ENCODE data around the gene GUCY1A1.

DNA sequence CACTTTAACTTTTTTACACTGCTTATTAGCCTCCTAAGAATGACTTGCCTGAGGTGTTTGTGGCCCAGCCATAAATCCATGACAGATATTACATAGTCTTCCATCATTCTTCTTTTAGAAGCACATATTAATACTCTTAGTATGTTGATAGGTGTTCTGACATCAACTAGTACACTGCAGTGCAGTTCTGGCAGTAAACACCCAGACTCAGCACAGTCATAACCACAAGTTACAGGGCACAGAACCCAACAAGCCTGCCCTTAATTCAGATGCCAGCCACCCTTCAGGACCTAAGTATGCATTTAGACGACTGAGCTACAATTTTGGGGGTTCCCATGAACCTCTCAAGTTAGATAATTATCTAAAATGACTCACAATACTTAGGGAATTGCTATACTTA, 55.7 kb downstream of the GUCY1A1 start:
- TF ChIP-seq, protein P1, sequence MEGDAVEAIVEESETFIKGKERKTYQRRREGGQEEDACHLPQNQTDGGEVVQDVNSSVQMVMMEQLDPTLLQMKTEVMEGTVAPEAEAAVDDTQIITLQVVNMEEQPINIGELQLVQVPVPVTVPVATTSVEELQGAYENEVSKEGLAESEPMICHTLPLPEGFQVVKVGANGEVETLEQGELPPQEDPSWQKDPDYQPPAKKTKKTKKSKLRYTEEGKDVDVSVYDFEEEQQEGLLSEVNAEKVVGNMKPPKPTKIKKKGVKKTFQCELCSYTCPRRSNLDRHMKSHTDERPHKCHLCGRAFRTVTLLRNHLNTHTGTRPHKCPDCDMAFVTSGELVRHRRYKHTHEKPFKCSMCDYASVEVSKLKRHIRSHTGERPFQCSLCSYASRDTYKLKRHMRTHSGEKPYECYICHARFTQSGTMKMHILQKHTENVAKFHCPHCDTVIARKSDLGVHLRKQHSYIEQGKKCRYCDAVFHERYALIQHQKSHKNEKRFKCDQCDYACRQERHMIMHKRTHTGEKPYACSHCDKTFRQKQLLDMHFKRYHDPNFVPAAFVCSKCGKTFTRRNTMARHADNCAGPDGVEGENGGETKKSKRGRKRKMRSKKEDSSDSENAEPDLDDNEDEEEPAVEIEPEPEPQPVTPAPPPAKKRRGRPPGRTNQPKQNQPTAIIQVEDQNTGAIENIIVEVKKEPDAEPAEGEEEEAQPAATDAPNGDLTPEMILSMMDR (IDR thresholded peaks at IDR 0.05; ENCODE audit: low read length) = no peak
- TF ChIP-seq EZH2phosphoT487 (IDR thresholded peaks at IDR 0.05; ENCODE audit: low read length) = no peak
- no peak for TF ChIP-seq EZH2 (optimal IDR thresholded peaks at IDR 0.05; ENCODE audit: low read depth, low read length)
